HEK293T (cell line): ENCODE results near the gene ANTXR1.

ENCODE experiments used
- CTCF ChIA-PET: fragments of 350-600 bp; formaldehyde crosslinking; extraction: SDS; loops from one replicate; lab custom pipeline; 2021; ENCODE audit warnings: antibody characterized with exemption, inconsistent platforms; lab: Yijun Ruan, JAX
- POLR2A ChIA-PET: fragments of 350-600 bp; formaldehyde crosslinking; extraction: SDS; loops from one replicate; lab custom pipeline; 2020; ENCODE audit warnings: antibody characterized with exemption, inconsistent platforms; lab: Yijun Ruan, JAX
- DNase-seq: peaks from one replicate; pipeline ENCODE4 v3.0.0; 2012; ENCODE audit warnings: mixed read lengths; ENCODE audit errors: extremely low spot score
- ARNT ChIP-seq: fragments of 450-650 bp; IDR thresholded peaks from 2 replicates; pipeline ENCODE4 v1.6.1; 2017; ENCODE audit warnings: mild to moderate bottlenecking
- BHLHE40 ChIP-seq: fragments of 450-650 bp; IDR thresholded peaks from 2 replicates; pipeline ENCODE4 v1.6.1; 2016; ENCODE audit warnings: mild to moderate bottlenecking, moderate library complexity, borderline replicate concordance
- CTBP1 ChIP-seq: fragments of 450-650 bp; IDR thresholded peaks from 2 replicates; pipeline ENCODE4 v1.6.1; 2016; ENCODE audit warnings: borderline replicate concordance
- ELF4 ChIP-seq: fragments of 450-650 bp; IDR thresholded peaks from 2 replicates; pipeline ENCODE4 v1.6.1; 2017; ENCODE audit warnings: antibody characterized with exemption
- FOXA1 ChIP-seq: fragments of 450-650 bp; IDR thresholded peaks from 2 replicates; pipeline ENCODE4 v1.6.1; 2016; ENCODE audit warnings: mild to moderate bottlenecking
- FOXK2 ChIP-seq: fragments of 450-650 bp; IDR thresholded peaks from 2 replicates; pipeline ENCODE4 v1.6.1; 2016; ENCODE audit warnings: mild to moderate bottlenecking
- FOXM1 ChIP-seq: fragments of 450-650 bp; IDR thresholded peaks from 2 replicates; pipeline ENCODE4 v1.6.1; 2017; ENCODE audit warnings: mild to moderate bottlenecking, borderline replicate concordance
- HDGF ChIP-seq: fragments of 450-650 bp; IDR thresholded peaks from 2 replicates; pipeline ENCODE4 v1.6.1; 2017; ENCODE audit warnings: antibody characterized with exemption, borderline replicate concordance
- L3MBTL2 ChIP-seq: fragments of 450-650 bp; conservative IDR thresholded peaks from 2 replicates; pipeline ENCODE4 v1.6.1; 2016; ENCODE audit warnings: mild to moderate bottlenecking
- LEF1 ChIP-seq: fragments of 450-650 bp; IDR thresholded peaks from 2 replicates; pipeline ENCODE4 v1.6.1; 2017; ENCODE audit warnings: mild to moderate bottlenecking, borderline replicate concordance
- NFRKB ChIP-seq: fragments of 450-650 bp; IDR thresholded peaks from 2 replicates; pipeline ENCODE4 v1.6.1; 2016; ENCODE audit warnings: mild to moderate bottlenecking, moderate library complexity
- SP1 ChIP-seq: fragments of 450-650 bp; IDR thresholded peaks from 2 replicates; pipeline ENCODE4 v1.6.1; 2017
- SUZ12 ChIP-seq: fragments of 450-650 bp; IDR thresholded peaks from 2 replicates; pipeline ENCODE4 v1.6.1; 2016; ENCODE audit warnings: mild to moderate bottlenecking
- TARDBP ChIP-seq: fragments of 450-650 bp; IDR thresholded peaks from 2 replicates; pipeline ENCODE4 v1.6.1; 2016
- ZNF384 ChIP-seq: fragments of 450-650 bp; IDR thresholded peaks from 2 replicates; pipeline ENCODE4 v1.6.1; 2016
- TF ChIP-seq, protein P1 (sequence below): fragments of 450-650 bp; IDR thresholded peaks from 2 replicates; pipeline ENCODE4 v1.6.1; 2016

The ANTXR1 gene

DNA sequence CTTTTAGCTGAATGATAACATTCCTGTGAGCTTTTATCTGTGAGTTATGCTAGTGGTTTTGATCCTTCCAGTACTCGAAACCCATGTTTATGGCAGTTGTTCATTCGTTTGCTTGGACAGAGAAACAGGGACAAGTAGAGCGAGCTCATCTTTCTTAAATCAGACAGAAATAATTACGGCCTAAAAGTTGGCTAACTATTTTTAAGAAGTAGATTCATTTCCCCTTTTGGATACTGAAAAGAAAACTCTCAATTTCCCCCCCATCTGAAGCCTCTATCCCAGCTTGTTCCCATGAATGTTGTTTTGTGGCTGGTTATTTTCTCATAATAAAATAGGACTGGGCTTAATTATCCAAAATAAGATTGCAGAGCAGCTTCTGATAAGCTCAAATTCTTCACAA lies 67.1 kb downstream of the ANTXR1 start:
- ChIA-PET POLR2A (interaction anchor here (0.8 kb wide), 1 partner anchor 11 kb away, joined by 3 read pairs; no protein-coding TSS in a partner anchor), CTCF (no interaction called here)
- TF ChIP-seq NFRKB (no peak), TARDBP (no peak), FOXK2 (no peak), ELF4 (no peak), ARNT (no peak), LEF1 (no peak)
- TF ChIP-seq, protein P1, sequence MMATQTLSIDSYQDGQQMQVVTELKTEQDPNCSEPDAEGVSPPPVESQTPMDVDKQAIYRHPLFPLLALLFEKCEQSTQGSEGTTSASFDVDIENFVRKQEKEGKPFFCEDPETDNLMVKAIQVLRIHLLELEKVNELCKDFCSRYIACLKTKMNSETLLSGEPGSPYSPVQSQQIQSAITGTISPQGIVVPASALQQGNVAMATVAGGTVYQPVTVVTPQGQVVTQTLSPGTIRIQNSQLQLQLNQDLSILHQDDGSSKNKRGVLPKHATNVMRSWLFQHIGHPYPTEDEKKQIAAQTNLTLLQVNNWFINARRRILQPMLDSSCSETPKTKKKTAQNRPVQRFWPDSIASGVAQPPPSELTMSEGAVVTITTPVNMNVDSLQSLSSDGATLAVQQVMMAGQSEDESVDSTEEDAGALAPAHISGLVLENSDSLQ = no peak
- no peak for DNase-seq

- no peak for TF ChIP-seq ARNT
- TF ChIP-seq SP1 = no peak
- TF ChIP-seq FOXM1 = no peak
- no peak for TF ChIP-seq L3MBTL2
- TF ChIP-seq CTBP1 = no peak
- no peak for TF ChIP-seq HDGF
- ChIA-PET CTCF (no interaction called here), POLR2A (no interaction called here)
- no peak for DNase-seq
Observed at GRCh38 chr2:69081001-69081580, 68.1 kb downstream of the ANTXR1 start.

GRCh38 chr2:69081757-69082156 lies 68.8 kb downstream of the ANTXR1 start:
- TF ChIP-seq ZNF384 (no peak), FOXK2 (no peak), FOXM1 (no peak), HDGF (no peak), BHLHE40 (no peak), L3MBTL2 (no peak), SUZ12 (no peak), FOXA1 (no peak), SP1 (no peak), ELF4 (no peak), NFRKB (no peak), LEF1 (no peak), CTBP1 (no peak), TARDBP (no peak), ARNT (no peak)
- TF ChIP-seq, protein P1 = no peak
- no peak for DNase-seq
- CTCF ChIA-PET = no interaction called here
- POLR2A ChIA-PET = no interaction called here

- no peak for DNase-seq
- ChIA-PET POLR2A (no interaction called here), CTCF (no interaction called here)
- TF ChIP-seq ELF4 = no peak
- no peak for TF ChIP-seq ZNF384
- TF ChIP-seq TARDBP = no peak
- TF ChIP-seq, protein P1 = no peak
- TF ChIP-seq LEF1 = no peak
- no peak for TF ChIP-seq L3MBTL2
- TF ChIP-seq CTBP1 = no peak
- no peak for TF ChIP-seq SUZ12
- TF ChIP-seq HDGF = no peak
- TF ChIP-seq NFRKB = no peak
- TF ChIP-seq ARNT = no peak
- TF ChIP-seq BHLHE40 = no peak
- no peak for TF ChIP-seq FOXK2
- TF ChIP-seq SP1 = no peak
- no peak for TF ChIP-seq FOXA1
- TF ChIP-seq FOXM1 = no peak
Observed at GRCh38 chr2:69082430-69082997, 69.5 kb downstream of the ANTXR1 start.

DNA sequence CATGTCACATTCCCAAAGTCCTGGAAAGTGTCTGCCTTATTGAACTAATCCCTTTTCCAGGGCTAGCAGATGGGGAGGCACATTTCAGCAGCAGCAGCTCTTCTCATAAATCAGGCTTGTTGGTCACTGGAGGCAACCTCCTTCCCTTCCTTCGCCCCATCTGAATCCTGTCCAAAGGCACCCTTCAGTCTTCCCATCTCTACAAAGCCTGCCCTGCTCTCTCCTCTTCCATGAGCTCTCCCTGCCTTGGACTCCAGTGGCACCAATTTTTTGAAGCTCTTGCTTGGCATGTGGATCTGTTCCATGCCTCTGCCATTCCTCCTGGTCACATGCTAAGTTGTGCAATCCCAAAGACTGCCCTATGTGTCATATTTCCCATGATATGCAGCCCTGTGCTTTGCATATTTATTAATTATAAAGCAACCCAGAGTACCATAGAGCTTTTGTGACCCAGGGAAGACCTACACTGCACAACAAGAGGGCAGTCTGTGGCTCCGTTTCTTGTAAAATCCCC lies 70.3 kb downstream of the ANTXR1 start:
- no peak for TF ChIP-seq ARNT
- no peak for TF ChIP-seq BHLHE40
- TF ChIP-seq FOXK2 = no peak
- no peak for TF ChIP-seq LEF1
- no peak for TF ChIP-seq FOXM1
- TF ChIP-seq L3MBTL2 = no peak
- no peak for TF ChIP-seq HDGF
- TF ChIP-seq SP1 = no peak
- TF ChIP-seq FOXA1 = no peak
- TF ChIP-seq CTBP1 = no peak
- no peak for TF ChIP-seq SUZ12
- POLR2A ChIA-PET = no interaction called here
- CTCF ChIA-PET = no interaction called here
- no peak for DNase-seq

DNA sequence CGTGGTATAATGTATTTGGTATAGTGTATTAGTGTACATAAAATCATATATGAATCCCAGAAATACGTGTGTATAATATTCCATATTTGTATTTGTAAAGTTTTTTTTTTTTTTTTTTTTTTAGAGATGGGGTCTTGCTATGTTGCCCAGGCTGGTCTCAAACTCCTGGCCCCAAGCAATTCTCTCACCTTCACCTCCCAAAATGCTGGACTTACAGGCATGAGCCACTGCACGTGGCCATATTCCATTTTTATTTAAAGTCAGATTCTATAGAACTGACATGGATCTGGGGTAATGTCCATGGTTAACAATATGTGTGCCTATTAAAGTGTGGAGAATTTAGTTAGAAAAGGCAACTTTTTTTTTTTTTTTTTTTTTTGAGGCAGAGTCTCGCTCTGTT lies 71.5 kb downstream of the ANTXR1 start:
- ChIA-PET CTCF (no interaction called here), POLR2A (no interaction called here)
- DNase-seq = no peak
- TF ChIP-seq FOXK2 (no peak), BHLHE40 (no peak), SUZ12 (no peak), FOXM1 (no peak), CTBP1 (no peak), L3MBTL2 (no peak), TARDBP (no peak), HDGF (no peak), ELF4 (no peak), ARNT (no peak), NFRKB (no peak), SP1 (no peak)
- TF ChIP-seq, protein P1 = no peak
